OCI-LY1 (cell line): ENCODE results near the gene TGFBR1.

ENCODE experiments used
- H2AFZ ChIP-seq: fragments of 200-600 bp; sonication (generic), shearing (Covaris generic); 2 replicates; pipeline ENCODE4 v1.6.0; 2014; ENCODE audit warnings: antibody characterized with exemption, mild to moderate bottlenecking, low read length
- H3F3A ChIP-seq: fragments of 200-600 bp; sonication (generic), shearing (Covaris generic); 2 replicates; pipeline ENCODE4 v1.6.0; 2014; ENCODE audit warnings: mild to moderate bottlenecking, antibody characterized with exemption, low read length, moderate library complexity; ENCODE audit not compliant: insufficient read depth
- H3K27ac ChIP-seq: fragments of 200-600 bp; sonication (generic); 2 replicates; pipeline ENCODE4 v1.5.1; 2014; ENCODE audit warnings: low read length, mixed run types, mild to moderate bottlenecking, low read depth; ENCODE audit not compliant: poor library complexity, severe bottlenecking
- H3K27me3 ChIP-seq: fragments of 200-600 bp; sonication (generic); 2 replicates; pipeline ENCODE4 v1.6.0; 2014; ENCODE audit warnings: antibody characterized with exemption, mild to moderate bottlenecking, low read length, moderate library complexity; ENCODE audit not compliant: insufficient read depth
- H3K36me3 ChIP-seq: fragments of 200-600 bp; sonication (generic); 2 replicates; pipeline ENCODE4 v1.6.1; 2014; ENCODE audit warnings: mild to moderate bottlenecking, antibody characterized with exemption, low read length, moderate library complexity, mixed read lengths; ENCODE audit not compliant: insufficient read depth
- H3K4me1 ChIP-seq: fragments of 200-600 bp; sonication (generic); 2 replicates; pipeline ENCODE4 v1.5.1; 2014; ENCODE audit warnings: mild to moderate bottlenecking, low read length, moderate library complexity; ENCODE audit not compliant: insufficient read depth, severe bottlenecking
- H3K4me2 ChIP-seq: fragments of 200-600 bp; sonication (generic), shearing (Covaris generic); 2 replicates; pipeline ENCODE4 v1.6.1; 2014; ENCODE audit warnings: low read length
- H3K4me3 ChIP-seq: fragments of 200-600 bp; sonication (generic); 2 replicates; pipeline ENCODE4 v1.5.1; 2014; ENCODE audit warnings: low read length, low read depth, mild to moderate bottlenecking, mixed read lengths; ENCODE audit not compliant: poor library complexity, severe bottlenecking
- H3K79me2 ChIP-seq: fragments of 200-600 bp; shearing (Covaris generic); 2 replicates; pipeline ENCODE4 v1.6.1; 2016; ENCODE audit warnings: mixed run types, low read length, mixed read lengths; ENCODE audit not compliant: insufficient read depth
- H3K9ac ChIP-seq: fragments of 200-600 bp; sonication (generic), shearing (Covaris generic); 2 replicates; pipeline ENCODE4 v1.6.1; 2014; ENCODE audit warnings: mild to moderate bottlenecking, low read length, mixed read lengths
- H3K9me2 ChIP-seq: fragments of 200-600 bp; sonication (generic), shearing (Covaris generic); 2 replicates; pipeline ENCODE4 v1.6.1; 2014; ENCODE audit warnings: low read depth, mild to moderate bottlenecking, low read length, mixed read lengths
- H3K9me3 ChIP-seq: fragments of 200-600 bp; shearing (Covaris generic); 2 replicates; pipeline ENCODE4 v1.6.1; 2014; ENCODE audit warnings: low read length, mixed read lengths
- H4K20me1 ChIP-seq: fragments of 200-600 bp; sonication (generic), shearing (Covaris generic); 2 replicates; pipeline ENCODE4 v1.6.0; 2016; ENCODE audit warnings: mild to moderate bottlenecking, low read length; ENCODE audit not compliant: insufficient read depth
- CTCF ChIP-seq: fragments of 200-600 bp; sonication (generic), shearing (Covaris generic); IDR thresholded peaks from 2 replicates; pipeline ENCODE4 v1.5.1; 2017; ENCODE audit warnings: mild to moderate bottlenecking, antibody characterized with exemption, low read length, moderate library complexity, mixed read lengths
- EZH2 ChIP-seq: fragments of 200-600 bp; sonication (generic), shearing (Covaris generic); IDR thresholded peaks from 2 replicates; pipeline ENCODE4 v1.8.0; 2017; ENCODE audit warnings: borderline replicate concordance, mixed run types, mild to moderate bottlenecking, antibody characterized with exemption, low read length, moderate library complexity, mixed read lengths

The TGFBR1 gene

GRCh38 chr9:99133145-99133544 lies 28.2 kb downstream of the TGFBR1 start:
- no peaks in the 10 kb centered on the region for H3K27me3 ChIP-seq
- no peaks in the 10 kb centered on the region for H3F3A ChIP-seq
- no peaks in the 10 kb centered on the region for H3K9me2 ChIP-seq
- H3K79me2 ChIP-seq = peaks cover 7% of the 10 kb centered on the region; the same call in 1 of the 2 replicates
- no peak overlapping the region for H3K4me2 ChIP-seq
- TF ChIP-seq EZH2 (no peak), CTCF (no peak)
- no peaks in the 10 kb centered on the region for H4K20me1 ChIP-seq
- peaks cover 74% of the 10 kb centered on the region for H3K4me1 ChIP-seq
- no peaks in the 10 kb centered on the region for H3K9me3 ChIP-seq
- no peak overlapping the region for H2AFZ ChIP-seq
- no peak overlapping the region for H3K9ac ChIP-seq
- H3K4me3 ChIP-seq = no peak overlapping the region
- H3K36me3 ChIP-seq = peaks cover 32% of the 10 kb centered on the region; the same call in 1 of the 2 replicates
- H3K27ac ChIP-seq = peak overlapping the region; percentile 5

GRCh38 chr9:99134893-99135341 lies 30.0 kb downstream of the TGFBR1 start:
- no peaks in the 10 kb centered on the region for H3K9me3 ChIP-seq
- peak overlapping the region; percentile 21 for H3K4me3 ChIP-seq
- H3K9me2 ChIP-seq = no peaks in the 10 kb centered on the region
- no peak overlapping the region for H2AFZ ChIP-seq
- no peaks in the 10 kb centered on the region for H3K27me3 ChIP-seq
- H3K27ac ChIP-seq = peak overlapping the region; percentile 76
- H3K4me1 ChIP-seq = peaks cover 57% of the 10 kb centered on the region
- H3K36me3 ChIP-seq = peaks cover 42% of the 10 kb centered on the region; the same call in 1 of the 2 replicates
- H3K9ac ChIP-seq = peak overlapping the region; percentile 29; the same call in 1 of the 2 replicates
- peak overlapping the region; percentile 41; the same call in 1 of the 2 replicates for H3K4me2 ChIP-seq
- TF ChIP-seq EZH2 (no peak), CTCF (no peak)
- H4K20me1 ChIP-seq = no peaks in the 10 kb centered on the region
- no peaks in the 10 kb centered on the region for H3F3A ChIP-seq
- no peaks in the 10 kb centered on the region; the same call in 1 of the 2 replicates for H3K79me2 ChIP-seq

GRCh38 chr9:99135456-99135855 lies 30.5 kb downstream of the TGFBR1 start:
- Histone ChIP-seq H3K79me2 (no peaks in the 10 kb centered on the region; the same call in 1 of the 2 replicates), H3K4me3 (peak overlapping the region; percentile 21), H3K9me2 (no peaks in the 10 kb centered on the region), H3K4me2 (peak overlapping the region; percentile 41; the same call in 1 of the 2 replicates), H3K4me1 (peaks cover 51% of the 10 kb centered on the region), H2AFZ (no peak overlapping the region), H3K9me3 (no peaks in the 10 kb centered on the region), H3F3A (no peaks in the 10 kb centered on the region), H3K27ac (peak overlapping the region; percentile 76), H3K9ac (peak overlapping the region; percentile 29; the same call in 1 of the 2 replicates), H3K27me3 (no peaks in the 10 kb centered on the region), H4K20me1 (no peaks in the 10 kb centered on the region), H3K36me3 (peaks cover 42% of the 10 kb centered on the region; the same call in 1 of the 2 replicates)
- TF ChIP-seq EZH2 (no peak), CTCF (no peak)
